NCI-H187 treated with DMSO at 0.1 percent for 48 hours (cell line): ENCODE data around the gene CPNE5.

Experiments used
- DNase-seq: peaks from one replicate; lab custom pipeline; 2025; lab: John Stamatoyannopoulos, UW

The CPNE5 gene

GRCh38 chr6:36857325-36857724 is 18.1 kb upstream of the CPNE5 start:
- no peak for DNase-seq

GRCh38 chr6:36856277-36856676 is 17.0 kb upstream of the CPNE5 start:
- DNase-seq = no peak

GRCh38 chr6:36855750-36856149 is 16.5 kb upstream of the CPNE5 start:
- DNase-seq = no peak

- no peak for DNase-seq
These were observed 14.1 kb upstream of the CPNE5 start for GRCh38 chr6:36853325-36853724.

- no peak for DNase-seq
These were observed 13.4 kb upstream of the CPNE5 start for GRCh38 chr6:36852481-36853147.

- no peak for DNase-seq
These were observed 12.4 kb upstream of the CPNE5 start for GRCh38 chr6:36851626-36852025.

- peak; percentile 16 for DNase-seq
These were observed 11.9 kb upstream of the CPNE5 start for GRCh38 chr6:36851149-36851614.

- DNase-seq = no peak
These were observed 10.8 kb upstream of the CPNE5 start for GRCh38 chr6:36850021-36850420.

- DNase-seq = peak; percentile 91
These were observed 9.6 kb upstream of the CPNE5 start for GRCh38 chr6:36848658-36849441.

GRCh38 chr6:36847991-36848390 is 8.7 kb upstream of the CPNE5 start:
- DNase-seq = no peak

- no peak for DNase-seq
These were observed 7.9 kb upstream of the CPNE5 start for GRCh38 chr6:36847152-36847551.

- DNase-seq = no peak
These were observed 6.0 kb upstream of the CPNE5 start for GRCh38 chr6:36845233-36845632.

- no peak for DNase-seq
These were observed 5.3 kb upstream of the CPNE5 start for GRCh38 chr6:36844232-36845170.

GRCh38 chr6:36843170-36843569 is 3.9 kb upstream of the CPNE5 start:
- no peak for DNase-seq

- DNase-seq = no peak
These were observed 2.5 kb upstream of the CPNE5 start for GRCh38 chr6:36841756-36842155.

GRCh38 chr6:36840432-36841403 is 1.5 kb upstream of the CPNE5 start:
- DNase-seq = no peak

- DNase-seq = no peak
These were observed 646 bp upstream of the CPNE5 start for GRCh38 chr6:36839749-36840431.

- DNase-seq = no peak
These were observed 1.6 kb downstream of the CPNE5 start for GRCh38 chr6:36837686-36838085.

GRCh38 chr6:36837022-36837339 is 2.3 kb downstream of the CPNE5 start:
- no peak for DNase-seq

- no peak for DNase-seq
These were observed 2.9 kb downstream of the CPNE5 start for GRCh38 chr6:36836111-36837021.
